GM21515 (cell line): ENCODE data around the gene SLC39A11.
"Not testable (repeated sequence)": the region's sequence is repeated elsewhere in the genome, so short reads cannot be mapped to it uniquely, and the experiment has no call there.

Experiments used
- ATAC-seq: cut with Tn5 transposase; IDR thresholded peaks from one replicate; pipeline ENCODE4 v1.9.1; 2021; ENCODE audit not compliant: unreplicated experiment

SLC39A11 gene

GRCh38 chr17:72640415-72641165 is 451.9 kb downstream of the SLC39A11 start:
- no peak for ATAC-seq

GRCh38 chr17:72639711-72640110 is 452.8 kb downstream of the SLC39A11 start:
- no peak for ATAC-seq

GRCh38 chr17:72638932-72639331 is 453.6 kb downstream of the SLC39A11 start:
- ATAC-seq: not testable (repeated sequence)

- ATAC-seq: no peak
These were observed 457.4 kb downstream of the SLC39A11 start for GRCh38 chr17:72635034-72635635.

- no peak for ATAC-seq
These were observed 457.9 kb downstream of the SLC39A11 start for GRCh38 chr17:72634621-72635020.

- ATAC-seq: no peak
These were observed 460.4 kb downstream of the SLC39A11 start for GRCh38 chr17:72631949-72632684.

- no peak for ATAC-seq
These were observed 460.9 kb downstream of the SLC39A11 start for GRCh38 chr17:72631568-72631948.

- ATAC-seq: no peak
These were observed 467.8 kb downstream of the SLC39A11 start for GRCh38 chr17:72624652-72625051.

- no peak for ATAC-seq
These were observed 468.3 kb downstream of the SLC39A11 start for GRCh38 chr17:72624226-72624625.

- ATAC-seq: no peak
These were observed 469.6 kb downstream of the SLC39A11 start for GRCh38 chr17:72622661-72623433.

- ATAC-seq: no peak
These were observed 472.4 kb downstream of the SLC39A11 start for GRCh38 chr17:72619976-72620650.

GRCh38 chr17:72618001-72618509 is 474.4 kb downstream of the SLC39A11 start:
- no peak for ATAC-seq

GRCh38 chr17:72617557-72617956 is 474.9 kb downstream of the SLC39A11 start:
- ATAC-seq: no peak

- no peak for ATAC-seq
These were observed 476.0 kb downstream of the SLC39A11 start for GRCh38 chr17:72616447-72616846.

GRCh38 chr17:72615627-72615991 is 476.9 kb downstream of the SLC39A11 start:
- ATAC-seq: no peak

- ATAC-seq: no peak
These were observed 477.4 kb downstream of the SLC39A11 start for GRCh38 chr17:72614871-72615626.

GRCh38 chr17:72614476-72614870 is 478.0 kb downstream of the SLC39A11 start:
- no peak for ATAC-seq

GRCh38 chr17:72613806-72614292 is 478.6 kb downstream of the SLC39A11 start:
- ATAC-seq: no peak

GRCh38 chr17:72613396-72613795 is 479.1 kb downstream of the SLC39A11 start:
- ATAC-seq: no peak

- ATAC-seq: no peak
These were observed 481.3 kb downstream of the SLC39A11 start for GRCh38 chr17:72611172-72611571.
